HFF-Myc (cell line): ENCODE results near the gene WWOX.

Experiments used
- DNase-seq: peaks from one replicate; pipeline ENCODE4 v3.0.0-alpha.2; 2011; ENCODE audit warnings: low read depth; ENCODE audit errors: extremely low read depth
- H3K4me3 ChIP-seq: replicated peaks from 2 replicates; pipeline ENCODE4 v1.5.1; 2011; ENCODE audit warnings: low read depth, mild to moderate bottlenecking, control low read depth, low read length
- TF ChIP-seq, protein P1 (sequence below): IDR thresholded peaks from 2 replicates; pipeline ENCODE4 v1.5.1; 2012; ENCODE audit warnings: mild to moderate bottlenecking, low read depth, low read length, control low read depth; ENCODE audit errors: missing control alignments

Gene WWOX

DNA sequence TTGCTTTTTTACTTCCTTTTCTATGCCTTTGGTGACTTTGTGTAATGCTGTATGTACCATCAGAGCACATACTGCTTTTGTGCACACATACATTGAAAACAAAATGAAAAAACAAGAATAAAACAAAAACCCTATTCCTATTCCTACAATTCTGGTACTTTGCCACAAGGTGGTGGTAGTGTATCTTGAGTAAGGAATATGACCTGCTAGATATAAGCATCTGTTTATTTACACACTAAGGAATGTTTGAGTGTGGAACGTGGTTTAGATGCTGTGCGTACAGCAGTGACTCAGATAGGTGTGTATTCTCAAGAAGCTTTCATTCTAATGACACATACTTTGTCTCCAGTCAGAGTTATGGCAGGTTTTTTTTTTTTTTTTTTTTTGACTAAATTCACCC, 606.2 kb downstream of the WWOX start:
- peak; percentile 11 for DNase-seq
- TF ChIP-seq, protein P1, sequence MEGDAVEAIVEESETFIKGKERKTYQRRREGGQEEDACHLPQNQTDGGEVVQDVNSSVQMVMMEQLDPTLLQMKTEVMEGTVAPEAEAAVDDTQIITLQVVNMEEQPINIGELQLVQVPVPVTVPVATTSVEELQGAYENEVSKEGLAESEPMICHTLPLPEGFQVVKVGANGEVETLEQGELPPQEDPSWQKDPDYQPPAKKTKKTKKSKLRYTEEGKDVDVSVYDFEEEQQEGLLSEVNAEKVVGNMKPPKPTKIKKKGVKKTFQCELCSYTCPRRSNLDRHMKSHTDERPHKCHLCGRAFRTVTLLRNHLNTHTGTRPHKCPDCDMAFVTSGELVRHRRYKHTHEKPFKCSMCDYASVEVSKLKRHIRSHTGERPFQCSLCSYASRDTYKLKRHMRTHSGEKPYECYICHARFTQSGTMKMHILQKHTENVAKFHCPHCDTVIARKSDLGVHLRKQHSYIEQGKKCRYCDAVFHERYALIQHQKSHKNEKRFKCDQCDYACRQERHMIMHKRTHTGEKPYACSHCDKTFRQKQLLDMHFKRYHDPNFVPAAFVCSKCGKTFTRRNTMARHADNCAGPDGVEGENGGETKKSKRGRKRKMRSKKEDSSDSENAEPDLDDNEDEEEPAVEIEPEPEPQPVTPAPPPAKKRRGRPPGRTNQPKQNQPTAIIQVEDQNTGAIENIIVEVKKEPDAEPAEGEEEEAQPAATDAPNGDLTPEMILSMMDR = peak; percentile 6

GRCh38 chr16:78706637-78707036, 607.2 kb downstream of the WWOX start:
- TF ChIP-seq, protein P1 = no peak
- DNase-seq = no peak
- no peak overlapping the region for H3K4me3 ChIP-seq

More for the DNA sequence above, 606.2 kb downstream of the WWOX start:
- no peak overlapping the region for H3K4me3 ChIP-seq

DNA sequence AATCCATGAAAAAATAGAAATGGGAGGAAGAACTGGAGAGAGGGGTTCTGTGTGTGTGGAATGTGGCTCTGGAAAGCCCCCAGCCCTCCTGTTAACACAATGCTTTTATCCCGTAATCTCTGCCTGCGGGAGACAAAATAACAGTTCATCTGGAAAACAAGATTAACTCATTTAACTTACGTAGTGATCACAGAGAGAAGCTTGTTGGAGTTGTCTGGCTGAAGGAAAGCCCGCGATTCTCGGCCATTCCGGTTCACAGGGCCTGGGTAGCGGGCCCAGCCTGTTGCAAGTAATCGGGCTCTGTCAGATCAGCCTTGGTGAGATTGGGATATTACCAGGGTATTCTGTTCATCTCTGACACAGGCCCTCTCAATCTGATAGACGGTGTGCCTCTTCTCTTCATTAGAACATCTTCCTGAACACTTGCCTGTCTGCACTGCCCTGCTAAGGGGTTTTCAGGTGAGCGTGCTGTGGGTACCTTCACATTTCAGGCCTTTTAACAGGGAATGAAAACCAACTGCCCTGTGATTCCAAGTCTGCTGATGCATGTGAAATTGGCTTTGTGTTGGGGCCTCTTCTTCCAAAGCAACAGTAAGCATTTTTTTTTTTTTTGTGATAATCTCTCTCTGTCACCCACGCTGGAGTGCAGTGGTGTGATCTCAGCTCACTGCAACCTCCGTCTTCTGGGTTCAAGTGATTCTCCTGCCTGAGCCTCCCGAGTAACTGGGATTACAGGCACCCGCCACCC, 609.9 kb downstream of the WWOX start:
- TF ChIP-seq, protein P1 = no peak
- DNase-seq = no peak

GRCh38 chr16:78715106-78715505, 615.7 kb downstream of the WWOX start:
- H3K4me3 ChIP-seq = no peak overlapping the region
- TF ChIP-seq, protein P1 = no peak
- no peak for DNase-seq

More for the DNA sequence above, 609.9 kb downstream of the WWOX start:
- H3K4me3 ChIP-seq = no peak overlapping the region

DNA sequence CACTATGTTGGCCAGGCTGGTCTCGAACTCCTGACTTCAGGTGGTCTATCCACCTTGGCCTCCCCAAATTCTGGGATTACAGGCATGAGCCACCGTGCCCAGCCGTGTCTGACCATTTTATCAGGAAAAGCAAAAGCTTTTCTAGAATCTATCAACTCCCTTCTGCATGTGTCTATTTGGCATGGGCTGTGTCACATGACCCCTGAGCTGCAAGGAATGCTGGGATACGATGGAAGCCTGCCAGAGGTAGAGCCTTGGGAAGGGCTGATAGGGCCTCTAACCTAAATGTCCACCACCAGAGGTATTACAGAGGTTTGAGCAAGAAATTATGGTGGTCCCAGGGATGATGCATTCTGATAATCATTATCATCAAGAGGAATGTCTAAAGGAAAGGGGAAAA, 616.2 kb downstream of the WWOX start:
- no peak overlapping the region for H3K4me3 ChIP-seq
- no peak for DNase-seq
- TF ChIP-seq, protein P1 = no peak

DNA sequence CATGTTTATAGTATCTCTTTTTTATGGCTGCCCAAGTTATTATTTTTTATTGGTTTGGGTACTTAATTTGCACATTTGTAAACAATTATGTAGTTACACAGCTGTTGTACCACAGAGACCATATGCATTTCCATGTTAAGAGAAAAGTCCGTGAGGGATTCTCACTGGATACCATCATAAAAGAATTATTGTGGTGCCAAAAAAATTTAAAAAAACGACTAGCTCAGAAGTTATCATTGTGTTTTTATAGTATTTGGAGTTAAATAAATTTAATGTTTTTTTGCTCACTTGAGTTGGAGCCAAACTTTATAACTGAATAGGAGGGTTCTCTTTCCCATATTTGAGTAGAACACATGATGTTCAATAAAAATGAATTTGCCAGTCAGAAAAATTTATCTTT, 618.7 kb downstream of the WWOX start:
- TF ChIP-seq, protein P1 = no peak

More for the DNA sequence above, 618.7 kb downstream of the WWOX start:
- DNase-seq = no peak
- H3K4me3 ChIP-seq = no peak overlapping the region
